NCI-H2196 (cell line): ENCODE measurements around the gene AMACR.

Experiments
- DNase-seq: peaks from one replicate; lab custom pipeline; 2025; ENCODE audit not compliant: unreplicated experiment; lab: John Stamatoyannopoulos, UW

Gene AMACR

DNA sequence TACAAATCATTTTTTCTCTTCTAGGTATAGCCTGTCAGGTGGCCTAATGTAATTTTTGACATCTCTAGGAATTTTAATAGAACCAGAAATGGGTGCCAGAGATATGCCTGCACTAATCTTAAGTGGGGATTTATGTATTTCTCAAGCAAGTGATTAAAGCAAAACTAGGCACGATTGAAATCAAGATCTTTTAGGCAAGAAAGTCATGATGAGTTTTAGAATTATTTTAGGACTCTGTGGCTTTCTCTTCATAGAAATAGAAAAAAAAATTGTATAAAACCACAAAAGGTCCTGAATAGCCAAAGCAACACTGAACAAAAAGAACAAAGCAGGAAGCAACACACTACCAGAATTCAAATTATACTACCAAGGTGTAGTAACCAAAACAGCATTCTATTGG, 952 bp upstream of the AMACR start:
- DNase-seq, result no peak

DNA sequence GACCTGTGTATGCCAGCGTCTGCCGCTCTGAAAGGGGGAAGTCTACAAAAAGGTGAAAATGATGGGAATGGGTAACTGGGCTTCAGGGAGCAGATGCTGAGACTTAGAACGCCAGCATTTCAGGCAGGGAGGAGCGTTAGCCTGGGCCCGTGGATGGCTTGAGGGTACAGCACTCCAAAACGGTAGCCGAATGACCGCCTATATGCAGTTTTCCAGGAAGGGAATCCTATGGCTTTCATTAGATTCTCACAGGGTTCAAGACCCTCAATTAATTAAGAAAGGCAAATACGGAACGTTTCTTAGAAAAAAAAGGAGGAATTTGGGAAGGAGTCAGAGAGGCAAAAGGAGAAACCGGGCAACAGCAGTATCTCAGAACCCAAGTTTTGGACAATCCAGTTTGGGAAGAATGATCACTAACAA, 639 bp downstream of the AMACR start:
- no peak for DNase-seq

DNA sequence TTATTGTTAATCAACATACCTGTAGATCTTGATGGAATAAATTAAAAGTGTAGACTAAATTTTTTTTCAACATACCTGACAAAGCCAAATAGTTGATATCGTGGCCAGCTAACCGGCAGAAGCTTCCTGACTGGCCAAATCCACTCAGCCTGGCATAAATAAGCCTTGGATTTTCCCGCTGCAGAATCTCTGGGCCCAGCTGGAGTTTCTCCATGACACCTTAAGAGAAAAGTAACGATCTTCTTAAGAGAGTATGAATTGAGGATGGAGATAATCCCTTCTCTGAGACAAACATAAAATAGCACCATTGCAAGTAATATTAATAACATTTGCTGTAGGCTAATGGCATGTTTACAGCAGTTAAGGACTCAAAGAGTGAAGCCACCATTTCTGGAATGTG, 2.2 kb downstream of the AMACR start:
- DNase-seq, result peak; percentile 33

DNA sequence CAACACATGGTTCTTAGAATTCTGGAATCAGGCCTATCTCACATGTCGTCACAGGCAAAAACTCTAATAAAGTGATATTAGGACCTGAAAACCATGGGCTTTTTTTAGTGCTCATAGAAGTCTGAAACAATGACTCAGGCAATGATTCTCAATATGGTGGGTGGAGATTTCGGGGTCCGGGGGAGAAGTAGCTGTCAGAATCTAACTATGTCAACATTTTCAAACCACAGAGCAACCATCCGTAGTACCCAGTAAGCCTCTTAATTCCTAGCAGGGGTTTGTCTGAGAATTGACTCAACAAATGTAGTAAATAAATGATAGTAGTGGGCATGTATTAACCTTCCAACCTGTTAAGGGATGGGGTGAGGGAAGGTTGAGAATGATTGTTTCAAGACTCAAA, 2.6 kb downstream of the AMACR start:
- peak; percentile 26 for DNase-seq

DNA sequence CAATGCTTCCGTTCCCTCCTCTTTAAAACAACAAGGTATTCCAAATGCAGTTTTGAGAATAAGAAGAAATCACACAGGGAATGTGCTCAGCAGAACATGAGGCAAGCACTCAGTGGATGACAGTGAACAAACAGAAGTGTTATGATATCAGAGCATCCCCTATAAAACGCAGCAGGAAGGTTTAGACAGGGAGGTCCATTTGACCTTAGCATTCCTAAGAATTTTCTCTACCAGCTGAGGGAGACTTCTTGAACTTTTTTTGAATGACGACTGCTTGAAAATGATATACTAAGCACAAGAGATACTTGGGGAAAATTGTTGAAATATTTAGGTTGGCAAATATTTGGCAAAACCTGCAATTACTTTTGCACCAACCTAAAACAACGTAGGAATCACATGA, 3.9 kb downstream of the AMACR start:
- DNase-seq, result no peak

DNA sequence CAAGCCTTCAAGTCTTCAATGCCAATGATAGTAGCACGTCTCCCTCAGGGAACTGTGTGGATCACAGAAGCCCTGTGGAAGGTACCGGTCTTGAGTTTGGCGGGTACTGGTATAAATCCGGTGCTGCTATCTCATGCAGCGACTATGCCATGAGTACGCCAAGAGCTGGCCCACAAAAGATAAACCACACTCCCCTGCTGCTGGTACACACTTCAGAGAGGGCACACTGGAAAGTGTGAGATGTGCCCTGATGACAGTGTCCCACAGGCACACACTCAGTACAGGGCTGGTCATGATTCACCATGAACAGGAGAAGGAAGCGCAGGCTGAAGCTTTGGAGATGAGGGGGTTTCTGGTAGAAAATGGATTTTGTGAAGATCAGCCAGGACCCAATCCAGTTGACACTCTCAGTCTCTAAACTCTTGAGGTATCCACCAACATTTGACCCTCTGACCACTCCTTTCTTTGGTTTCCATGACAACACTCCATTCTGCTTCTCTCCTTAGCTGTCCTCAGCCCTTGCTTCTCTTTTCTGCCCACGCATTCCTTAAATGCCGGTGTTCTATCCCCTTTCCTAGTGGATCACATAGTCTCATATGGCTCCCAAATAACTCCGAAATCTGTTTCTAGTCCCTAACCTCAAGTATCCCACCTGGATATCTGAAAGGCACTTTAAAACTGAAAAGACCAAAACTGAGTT, 5.1 kb downstream of the AMACR start:
- DNase-seq, result no peak

DNA sequence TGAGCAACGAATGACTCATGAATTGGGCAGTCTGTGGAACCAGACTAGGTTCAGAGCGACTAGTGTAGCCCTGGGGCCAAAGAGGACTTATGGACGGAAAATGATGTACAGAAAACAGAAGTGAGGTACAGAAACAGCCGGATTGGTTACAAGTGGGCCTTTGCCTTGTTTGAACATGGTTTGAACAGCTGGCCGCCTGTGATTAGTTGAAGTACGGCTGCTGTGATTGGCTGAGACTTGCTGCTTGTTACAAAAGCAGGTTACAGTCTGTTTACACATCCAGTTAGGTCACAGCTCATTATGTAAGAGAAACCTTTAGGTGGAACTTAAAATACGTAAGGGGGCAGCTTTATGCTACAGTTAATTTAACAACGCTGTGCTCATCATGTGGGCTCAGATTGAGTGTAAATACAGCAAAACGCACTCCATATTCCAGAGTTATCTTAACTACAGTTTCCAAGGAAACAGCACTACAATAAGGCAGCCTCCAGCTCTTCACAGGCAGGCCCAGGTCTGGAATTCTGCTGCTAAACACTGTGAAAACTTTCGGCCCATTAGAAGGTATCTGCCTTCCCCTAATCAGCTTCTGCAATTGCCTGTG, 6.5 kb downstream of the AMACR start:
- DNase-seq, result peak; percentile 97

DNA sequence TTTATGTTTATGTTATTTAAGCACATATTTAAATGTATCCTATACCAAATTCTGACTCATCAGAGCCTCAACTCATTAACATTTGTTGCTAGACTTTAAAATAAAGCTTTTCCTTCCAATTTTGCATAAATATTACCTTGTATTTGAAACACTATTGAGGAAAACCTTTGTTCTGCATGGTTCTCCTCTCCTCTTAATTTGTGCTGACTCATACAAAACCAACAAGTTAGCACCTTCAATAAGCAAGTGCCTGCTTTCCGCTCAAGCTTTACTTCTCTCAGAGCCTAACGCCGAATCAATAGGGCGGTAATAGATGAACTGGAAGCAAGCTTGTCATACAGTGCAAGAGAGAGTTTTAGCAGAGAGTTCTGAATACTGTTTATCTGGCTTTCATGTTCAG, 7.9 kb downstream of the AMACR start:
- peak; percentile 22 for DNase-seq

DNA sequence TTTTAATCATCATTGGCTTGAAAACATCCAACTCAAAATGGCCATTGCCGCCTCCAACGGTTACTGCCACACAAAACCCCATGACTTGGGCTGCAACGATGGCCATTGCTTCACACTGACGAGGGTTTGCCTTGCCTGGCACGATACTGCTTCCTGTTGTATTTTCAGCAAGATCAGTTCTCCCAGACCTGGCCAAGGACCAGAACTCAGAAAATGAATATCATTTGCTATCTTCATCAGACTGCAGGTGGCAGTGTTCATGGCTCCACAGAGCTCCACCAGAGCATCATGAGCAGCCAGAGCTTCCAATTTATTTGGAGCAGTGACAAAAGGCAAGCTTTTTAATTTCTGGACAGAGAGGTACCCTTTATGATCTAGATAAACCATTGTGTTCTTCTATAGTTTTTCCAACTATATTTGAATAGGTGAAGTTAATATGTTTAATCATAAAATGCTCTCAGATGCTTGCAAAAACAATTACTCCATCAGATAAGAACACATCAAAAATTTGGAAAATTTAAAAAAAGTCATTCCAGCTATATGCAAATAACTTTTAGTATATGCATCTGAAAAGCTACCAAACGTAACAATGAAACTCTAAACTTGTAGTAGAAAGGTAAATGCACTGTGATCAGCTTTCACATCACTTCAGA, 10.4 kb downstream of the AMACR start:
- DNase-seq, result peak; percentile 98

DNA sequence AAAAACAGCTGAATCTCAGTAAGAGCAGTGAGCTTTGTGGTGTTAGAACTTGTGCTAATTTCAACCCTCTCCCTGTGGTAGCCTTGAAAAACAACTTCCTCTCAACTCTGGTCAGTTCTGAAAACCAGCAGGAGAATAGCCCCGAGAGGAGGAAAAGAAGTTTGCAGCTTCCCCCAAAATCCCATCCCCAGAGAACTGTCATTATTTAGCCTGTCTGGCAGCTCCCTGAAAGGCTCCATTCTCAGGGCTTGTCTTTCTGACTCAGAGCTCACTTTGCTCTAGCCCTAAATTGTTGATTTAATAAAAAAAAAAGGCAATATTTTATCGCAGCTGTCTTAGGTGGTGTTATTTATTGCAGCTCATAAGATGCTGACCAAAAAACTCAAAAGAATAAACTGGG, 12.0 kb downstream of the AMACR start:
- DNase-seq, result no peak

DNA sequence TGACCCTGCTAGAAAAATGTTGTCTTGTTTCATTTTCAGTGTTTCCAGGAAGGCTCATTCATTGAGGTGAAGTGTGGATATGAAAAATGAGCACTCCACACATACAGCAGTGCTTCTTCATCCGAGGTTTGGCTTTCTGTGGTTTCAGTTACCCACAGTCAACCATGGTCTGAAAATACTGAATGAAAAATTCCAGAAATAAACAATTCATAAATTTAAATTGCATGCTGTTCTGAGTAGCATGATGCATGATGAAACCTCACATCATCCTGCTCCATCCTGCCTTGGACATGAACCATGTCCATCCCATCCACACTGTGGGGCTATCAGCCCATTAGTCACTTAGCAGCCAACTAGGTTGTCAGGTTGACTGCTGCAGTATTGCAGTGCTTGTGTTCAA, 13.0 kb downstream of the AMACR start:
- no peak for DNase-seq

DNA sequence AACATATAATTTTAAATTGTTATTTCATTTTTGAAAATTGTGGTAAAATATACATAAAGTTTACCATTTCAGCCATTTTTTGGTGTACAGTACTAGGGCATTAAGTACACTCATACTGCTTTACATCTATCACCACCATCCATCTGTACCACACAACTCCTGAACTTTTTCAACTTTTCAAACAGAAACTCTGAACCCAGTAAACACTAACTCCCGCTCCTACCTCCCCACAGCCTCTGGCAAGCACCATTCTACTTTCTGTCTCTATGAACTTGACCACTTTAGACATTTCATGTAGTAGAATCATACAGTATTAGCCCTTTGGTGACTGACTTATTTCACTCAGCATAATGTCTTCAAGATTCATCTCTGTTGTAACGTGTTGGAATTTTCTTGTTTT, 15.0 kb downstream of the AMACR start:
- DNase-seq, result no peak

DNA sequence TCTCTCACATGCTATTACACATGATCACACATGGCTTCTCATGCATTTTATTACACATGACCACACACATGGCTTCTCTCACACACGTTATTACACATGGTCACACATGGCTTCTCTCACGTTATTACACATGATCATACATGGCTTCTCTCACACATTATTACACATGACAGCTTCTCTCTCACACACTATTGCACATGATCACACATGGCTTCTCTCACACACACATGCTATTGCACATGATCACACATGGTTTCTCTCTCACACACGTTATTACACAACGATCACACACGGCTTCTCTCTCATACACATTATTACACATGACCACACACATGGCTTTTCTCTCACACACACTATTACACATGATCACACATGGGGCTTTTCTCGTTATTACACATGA, 22.4 kb downstream of the AMACR start:
- DNase-seq, result no peak

DNA sequence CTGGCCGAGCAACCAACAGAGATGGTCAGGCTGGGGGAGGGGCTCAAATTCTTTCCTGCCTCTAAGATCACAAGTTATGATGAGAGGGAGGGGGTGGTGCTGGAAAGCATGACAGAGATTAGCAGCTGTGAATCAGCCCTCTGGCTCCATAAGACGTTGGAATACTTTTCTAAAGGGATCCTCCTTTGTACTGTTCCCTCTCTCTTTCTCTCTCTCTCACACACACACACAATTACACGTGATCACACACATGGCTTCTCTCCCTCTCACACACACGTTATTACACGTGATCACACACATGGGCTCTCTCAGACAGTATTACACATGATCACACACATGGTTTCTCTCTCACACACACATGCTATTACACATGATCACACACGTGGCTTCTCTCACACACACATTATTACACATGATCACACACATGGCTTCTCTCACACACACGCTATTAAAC, 23.2 kb downstream of the AMACR start, which contains the start of gene SLC45A2:
SLC45A2 (minus strand) TSS at position 23 of the 454 bp plus-strand sequence. CDS start 110 bp downstream, outside the sequence.
- peak; percentile 45 for DNase-seq

DNA sequence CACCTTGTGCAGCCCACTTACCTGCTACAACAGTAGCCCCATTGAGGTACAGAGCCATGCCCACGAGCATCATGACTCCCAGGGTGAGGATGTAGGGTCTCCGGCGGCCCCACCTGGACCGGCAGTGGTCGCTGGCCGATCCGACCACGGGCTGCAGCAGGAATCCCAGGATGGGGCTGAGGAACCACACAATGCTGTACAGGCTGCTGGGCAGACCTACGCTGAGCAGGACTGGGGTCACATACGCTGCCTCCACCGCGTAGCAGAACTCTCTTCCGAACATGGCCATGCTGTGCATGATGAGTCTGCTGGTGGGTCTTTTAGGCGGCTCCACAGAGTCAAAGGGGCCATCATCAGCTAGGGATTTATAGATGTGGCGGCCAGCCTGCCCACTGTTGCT, 23.7 kb downstream of the AMACR start:
- no peak for DNase-seq

DNA sequence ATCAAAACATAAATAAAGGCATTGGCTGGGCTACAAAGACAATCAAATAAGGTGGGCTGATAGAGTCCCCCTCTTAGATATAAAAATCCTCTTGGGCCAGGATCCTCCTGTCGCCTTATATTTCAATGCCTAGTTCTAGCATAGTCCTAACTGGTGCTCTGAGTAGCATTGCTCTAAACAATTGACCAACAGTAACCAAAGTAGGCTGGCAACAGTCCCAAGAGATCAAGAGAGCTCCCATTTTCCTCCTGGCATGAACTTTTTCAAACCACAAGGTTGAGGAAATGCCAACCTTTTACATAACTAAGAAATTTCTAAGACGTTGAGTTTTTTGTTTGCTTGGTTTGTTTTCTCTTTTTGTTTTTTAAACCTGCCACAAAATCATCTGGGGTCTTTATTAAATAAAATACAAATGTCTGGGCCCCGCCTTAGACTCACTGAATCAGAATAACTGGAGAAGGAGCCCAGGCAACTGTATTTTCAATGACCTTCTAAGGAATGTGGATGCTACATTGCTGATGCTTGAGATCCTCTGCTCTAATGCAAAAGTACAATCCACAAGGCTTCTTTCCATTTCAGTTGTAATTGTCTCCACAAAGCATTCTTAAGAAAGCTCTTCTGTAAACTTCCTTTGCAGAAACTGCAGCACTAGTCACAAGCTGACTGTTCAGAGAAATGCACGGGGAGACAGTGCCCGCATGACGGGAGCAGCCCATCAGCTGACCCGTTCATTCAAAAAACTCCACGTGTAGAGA, 26.3 kb downstream of the AMACR start:
- peak; percentile 39 for DNase-seq

DNA sequence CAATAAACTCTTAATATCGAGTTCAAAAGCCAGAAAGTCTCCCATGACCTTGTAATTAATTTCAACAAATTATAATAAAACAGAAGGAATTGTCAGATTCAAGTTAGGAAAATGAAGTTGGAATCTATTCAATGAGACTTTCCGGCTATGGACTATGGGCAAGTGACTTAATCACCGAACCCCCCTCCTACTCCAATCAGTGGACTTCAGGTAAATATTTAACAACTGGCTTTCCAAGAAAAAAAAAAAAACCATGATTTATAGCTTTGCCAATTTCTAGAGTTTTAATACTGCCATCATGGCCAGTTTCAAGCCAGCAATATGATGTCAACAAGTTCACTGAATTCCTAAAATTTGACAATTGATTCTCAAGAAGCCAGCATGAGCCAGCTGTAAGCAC, 27.8 kb downstream of the AMACR start:
- DNase-seq, result no peak

DNA sequence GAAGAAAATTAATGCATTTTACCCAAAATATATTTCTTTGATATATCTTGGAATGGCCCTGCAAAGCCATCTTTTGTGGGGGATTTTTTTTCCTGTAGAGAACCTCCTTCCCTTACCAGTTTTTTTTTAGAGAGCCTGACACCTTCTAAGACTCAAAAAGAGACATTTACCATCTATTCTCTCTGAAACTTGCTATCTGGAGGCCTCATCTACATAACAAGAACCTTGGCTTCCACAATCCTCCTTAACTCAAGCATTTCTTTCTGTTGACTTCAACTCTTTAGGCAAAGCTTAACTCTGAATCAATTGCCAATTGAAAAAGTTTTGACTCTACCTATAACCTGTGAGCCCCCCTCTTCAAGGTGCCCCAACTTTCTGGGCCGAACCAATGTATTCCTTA, 29.5 kb downstream of the AMACR start:
- DNase-seq, result no peak

DNA sequence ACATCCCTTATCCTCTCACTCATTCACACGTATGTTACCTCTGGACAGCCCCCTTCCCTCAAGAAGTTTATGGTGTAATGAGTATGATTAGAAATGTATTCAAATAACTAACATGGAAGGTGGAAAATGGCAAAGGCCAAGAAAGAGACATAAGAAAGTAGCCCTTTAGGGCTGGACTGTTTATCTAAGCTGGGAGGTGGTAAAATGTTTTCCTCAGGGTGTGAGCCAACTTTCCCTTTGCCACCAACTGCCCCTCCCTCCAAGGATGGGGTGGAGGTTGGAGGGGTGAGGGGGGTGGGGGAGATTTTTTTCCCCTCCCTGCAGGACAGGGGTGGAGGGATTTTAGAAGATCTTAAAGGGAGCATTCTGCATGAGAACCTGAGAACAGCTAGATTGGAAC, 31.5 kb downstream of the AMACR start:
- no peak for DNase-seq

DNA sequence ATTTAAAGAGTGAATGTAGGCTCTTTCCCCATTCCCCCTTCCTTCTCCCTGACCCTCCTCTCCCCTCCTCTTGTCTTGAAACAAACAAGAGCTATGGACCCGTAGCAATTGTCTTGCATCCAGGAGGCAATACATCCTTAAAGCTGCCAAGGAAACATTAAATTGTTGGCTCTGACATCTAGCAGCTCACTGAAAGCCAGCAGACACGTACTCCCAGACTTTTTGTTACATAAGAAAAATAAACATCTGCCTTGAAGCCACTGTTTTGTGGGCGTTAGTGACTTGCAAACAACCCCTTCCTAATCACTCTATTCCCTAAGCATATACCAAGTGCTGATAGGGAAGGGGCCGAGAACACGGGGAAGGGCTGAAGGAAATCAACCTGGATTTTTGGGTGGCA, 32.0 kb downstream of the AMACR start:
- no peak for DNase-seq

DNA sequence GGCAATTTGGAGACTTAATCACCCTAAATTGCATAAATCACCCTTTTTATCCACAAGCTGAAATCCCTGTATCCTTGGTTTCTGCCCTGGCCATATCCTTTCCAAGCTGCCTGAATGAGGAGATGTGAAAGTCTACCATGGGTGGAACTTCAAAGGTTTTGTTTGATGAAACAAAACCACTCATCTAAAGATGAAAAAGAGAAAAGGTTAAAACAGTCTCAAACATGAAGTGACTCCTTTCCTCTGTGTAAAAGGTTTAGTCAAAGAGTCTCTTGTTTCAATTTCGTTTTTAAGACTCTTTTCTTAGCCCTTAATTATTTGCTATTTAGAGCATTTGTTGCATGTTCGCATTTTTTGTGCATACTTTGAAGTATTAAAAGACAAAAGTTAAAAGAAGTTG, 34.6 kb downstream of the AMACR start:
- DNase-seq, result no peak
